Mesothelial cell of epicardium (in vitro differentiated cells): ENCODE data around the gene HDGFL2. TPM values are rescaled to one million over a fixed set of nuclear protein-coding genes. Genes with fewer than 3 reads are reported as not detected.

Experiments
- DNase-seq, 2 experiments: peaks; one replicate each; pipeline ENCODE4 v3.0.0; 2021; ENCODE audit warnings: low spot score in 2 of 2; ENCODE audit not compliant: unreplicated experiment in 2 of 2
- H3K27ac Mint-ChIP-seq: 2 replicates; pipeline ENCODE4 v1.8.0; 2021; ENCODE audit warnings: mixed read lengths
- H3K27me3 Mint-ChIP-seq: 2 replicates; pipeline ENCODE4 v1.8.0; 2021; ENCODE audit warnings: low read depth, mixed read lengths
- H3K36me3 Mint-ChIP-seq: 2 replicates; pipeline ENCODE4 v1.8.0; 2021; ENCODE audit warnings: mixed read lengths
- H3K4me1 Mint-ChIP-seq: 2 replicates; pipeline ENCODE4 v1.8.0; 2021; ENCODE audit warnings: mixed read lengths
- H3K4me3 Mint-ChIP-seq: 2 replicates; pipeline ENCODE4 v1.8.0; 2021; ENCODE audit warnings: mild to moderate bottlenecking, moderate library complexity, mixed read lengths
- H3K9me3 Mint-ChIP-seq: 2 replicates; pipeline ENCODE4 v1.8.0; 2021; ENCODE audit warnings: mixed read lengths
- CTCF ChIP-seq: fragments of 200-600 bp; sonication (generic); IDR thresholded peaks from one replicate; pipeline ENCODE4 v1.5.0; 2021; ENCODE audit warnings: antibody characterized with exemption; ENCODE audit not compliant: unreplicated experiment
- total RNA-seq: library from RNA; stranded (reverse); gene quantifications from 3 replicates; pipeline ENCODE4 v1.2.1, GENCODE V29; 2021

The HDGFL2 gene
- total RNA-seq, 1 donor from 2014 or later, result 91.3 TPM

- no peaks in the 10 kb centered on the region for H3K4me1 Mint-ChIP-seq
- peaks cover 34% of the 10 kb centered on the region for H3K36me3 Mint-ChIP-seq
- no peak for DNase-seq
- no peak for TF ChIP-seq CTCF
- H3K27me3 Mint-ChIP-seq, result no peaks in the 10 kb centered on the region
- H3K27ac Mint-ChIP-seq, result no peak overlapping the region
- H3K9me3 Mint-ChIP-seq, result no peaks in the 10 kb centered on the region
- no peak overlapping the region for H3K4me3 Mint-ChIP-seq
Measured at GRCh38 chr19:4434391-4434790, 37.7 kb upstream of the HDGFL2 start.

- Mint-ChIP-seq H3K4me1 (no peaks in the 10 kb centered on the region), H3K36me3 (peaks cover 28% of the 10 kb centered on the region), H3K9me3 (no peaks in the 10 kb centered on the region), H3K27ac (no peak overlapping the region), H3K4me3 (no peak overlapping the region), H3K27me3 (no peaks in the 10 kb centered on the region)
- DNase-seq, result no peak
- TF ChIP-seq CTCF, result no peak
Measured at GRCh38 chr19:4436231-4436630, 35.9 kb upstream of the HDGFL2 start.

GRCh38 chr19:4437103-4437502 is 35.0 kb upstream of the HDGFL2 start:
- Mint-ChIP-seq H3K27ac (no peak overlapping the region), H3K36me3 (peaks cover 20% of the 10 kb centered on the region), H3K27me3 (no peaks in the 10 kb centered on the region), H3K9me3 (no peaks in the 10 kb centered on the region), H3K4me1 (no peaks in the 10 kb centered on the region), H3K4me3 (no peak overlapping the region)
- no peak for TF ChIP-seq CTCF
- no peak for DNase-seq

DNA sequence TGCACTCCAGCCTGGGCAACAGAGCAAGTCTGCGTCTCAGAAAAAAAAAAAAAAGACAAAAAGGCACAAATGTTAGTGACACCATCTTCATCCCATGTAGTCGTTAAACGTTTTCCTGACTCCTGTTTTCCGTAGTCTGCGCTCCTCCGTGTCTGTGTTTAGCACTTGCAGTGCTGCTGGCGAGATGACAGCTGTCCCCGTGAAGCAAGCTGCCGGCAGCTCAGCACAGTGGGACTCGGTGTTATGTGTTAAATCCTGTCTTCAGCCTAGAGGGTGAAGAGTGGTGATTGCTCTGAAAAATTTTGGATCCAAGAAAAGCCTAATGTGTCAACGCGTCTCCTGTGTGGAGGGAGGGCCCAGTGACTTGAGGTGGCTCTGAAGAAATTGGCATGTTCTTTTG is 32.9 kb upstream of the HDGFL2 start:
- Mint-ChIP-seq H3K9me3 (no peaks in the 10 kb centered on the region), H3K36me3 (peaks cover 18% of the 10 kb centered on the region), H3K4me1 (no peaks in the 10 kb centered on the region), H3K27me3 (no peaks in the 10 kb centered on the region), H3K27ac (no peak overlapping the region), H3K4me3 (no peak overlapping the region)
- TF ChIP-seq CTCF, result no peak
- DNase-seq, result no peak

GRCh38 chr19:4441994-4442818 is 29.9 kb upstream of the HDGFL2 start:
- H3K27ac Mint-ChIP-seq, result no peak overlapping the region
- TF ChIP-seq CTCF, result no peak
- H3K4me3 Mint-ChIP-seq, result no peak overlapping the region
- H3K9me3 Mint-ChIP-seq, result no peaks in the 10 kb centered on the region
- no peak for DNase-seq
- H3K36me3 Mint-ChIP-seq, result peaks cover 12% of the 10 kb centered on the region
- no peaks in the 10 kb centered on the region for H3K27me3 Mint-ChIP-seq
- no peaks in the 10 kb centered on the region for H3K4me1 Mint-ChIP-seq
